GM10266 (cell line): Measurements from ENCODE around the gene ACOXL.
A peak's percentile ranks its signal among the peaks of the same experiment; 100 is the strongest.

Source experiments
- DNase-seq: peaks from one replicate; pipeline ENCODE4 v3.0.0; 2012; ENCODE audit errors: extremely low spot score
- CTCF ChIP-seq: IDR thresholded peaks from 2 replicates; pipeline ENCODE4 v1.5.1; 2012; ENCODE audit warnings: mild to moderate bottlenecking, low read depth; ENCODE audit not compliant: control insufficient read depth, insufficient read depth; ENCODE audit errors: missing control alignments

Gene ACOXL

GRCh38 chr2:111102216-111102615 is 369.8 kb downstream of the ACOXL start:
- no peak for TF ChIP-seq CTCF
- DNase-seq, result no peak

- DNase-seq, result no peak
- no peak for TF ChIP-seq CTCF
Observed at GRCh38 chr2:111105926-111106325, 373.6 kb downstream of the ACOXL start.

GRCh38 chr2:111106706-111107105 is 374.3 kb downstream of the ACOXL start:
- DNase-seq, result no peak
- TF ChIP-seq CTCF, result no peak

GRCh38 chr2:111108745-111109271 is 376.4 kb downstream of the ACOXL start:
- no peak for DNase-seq

GRCh38 chr2:111111101-111111755 is 378.9 kb downstream of the ACOXL start:
- TF ChIP-seq CTCF, result no peak
- no peak for DNase-seq

More at GRCh38 chr2:111108745-111109271, 376.4 kb downstream of the ACOXL start:
- TF ChIP-seq CTCF, result no peak

GRCh38 chr2:111113838-111114237 is 381.5 kb downstream of the ACOXL start:
- DNase-seq, result no peak
- no peak for TF ChIP-seq CTCF

- TF ChIP-seq CTCF, result peak; percentile 11
- DNase-seq, result peak; percentile 66
Observed at GRCh38 chr2:111116011-111116746, 383.8 kb downstream of the ACOXL start.
